Epithelial cell of prostate (primary cell): ENCODE data around the gene CD59.

Experiments used
- DNase-seq: peaks from one replicate; pipeline ENCODE4 v3.0.0-alpha.2; 2011; ENCODE audit warnings: low read depth, low spot score
- H3K27ac ChIP-seq: fragments of 450-650 bp; 2 replicates; pipeline ENCODE4 v1.5.1; 2017; ENCODE audit warnings: mild to moderate bottlenecking

The CD59 gene

GRCh38 chr11:33655842-33656600, 80.2 kb downstream of the CD59 start:
- DNase-seq: no peak

GRCh38 chr11:33654594-33654993, 81.6 kb downstream of the CD59 start:
- H3K27ac ChIP-seq: no peak overlapping the region
- DNase-seq: no peak

More at GRCh38 chr11:33655842-33656600, 80.2 kb downstream of the CD59 start:
- H3K27ac ChIP-seq: no peak overlapping the region
